Glutamatergic neuron (in vitro differentiated cells): ENCODE results near the gene PICK1. TPM values are rescaled to one million over a fixed set of nuclear protein-coding genes. Genes with fewer than 3 reads are reported as not detected.

ENCODE experiments used
- DNase-seq: peaks from one replicate; pipeline ENCODE4 v3.0.0; 2022
- H3K27ac Mint-ChIP-seq: one replicate; pipeline ENCODE4 v1.8.0; 2020; ENCODE audit warnings: mild to moderate bottlenecking, mixed read lengths, inconsistent platforms; ENCODE audit not compliant: unreplicated experiment
- H3K27me3 Mint-ChIP-seq: one replicate; pipeline ENCODE4 v1.8.0; 2020; ENCODE audit warnings: mild to moderate bottlenecking, moderate library complexity, mixed read lengths, inconsistent platforms; ENCODE audit not compliant: unreplicated experiment
- H3K36me3 Mint-ChIP-seq: one replicate; pipeline ENCODE4 v1.8.0; 2020; ENCODE audit warnings: mild to moderate bottlenecking, mixed read lengths, inconsistent platforms; ENCODE audit not compliant: unreplicated experiment
- H3K4me1 Mint-ChIP-seq: one replicate; pipeline ENCODE4 v1.8.0; 2020; ENCODE audit warnings: mild to moderate bottlenecking, low read depth, mixed read lengths, inconsistent platforms; ENCODE audit not compliant: unreplicated experiment
- H3K4me3 Mint-ChIP-seq: one replicate; pipeline ENCODE4 v1.8.0; 2020; ENCODE audit warnings: mild to moderate bottlenecking, mixed read lengths, inconsistent platforms; ENCODE audit not compliant: unreplicated experiment
- H3K9me3 Mint-ChIP-seq: one replicate; pipeline ENCODE4 v1.8.0; 2020; ENCODE audit warnings: mild to moderate bottlenecking, moderate library complexity, mixed read lengths, inconsistent platforms; ENCODE audit not compliant: unreplicated experiment
- CTCF ChIP-seq: fragments of 200-600 bp; sonication (generic); IDR thresholded peaks from one replicate; pipeline ENCODE4 v1.5.0; 2021; ENCODE audit not compliant: partially characterized antibody, unreplicated experiment
- total RNA-seq: library from RNA; stranded (reverse); fragmentation: NEBNext Ultra II Directional; extraction: Animal tissue kit (Norgen Biotek cat#: 25700); gene quantifications from one replicate; pipeline ENCODE4 v1.2.1, GENCODE V29; 2021; ENCODE audit not compliant: unreplicated experiment

Gene PICK1
- total RNA-seq, 1 donor from 2014 or later: 44.8 TPM

GRCh38 chr22:38051900-38052862, 5.0 kb upstream of the PICK1 start:
- Mint-ChIP-seq H3K4me1 (peaks cover 3% of the 10 kb centered on the region), H3K4me3 (no peak overlapping the region), H3K27me3 (peaks cover 3% of the 10 kb centered on the region), H3K27ac (no peak overlapping the region), H3K9me3 (no peaks in the 10 kb centered on the region), H3K36me3 (no peaks in the 10 kb centered on the region)
- TF ChIP-seq CTCF: peak; percentile 90
- peak; percentile 89 for DNase-seq

- peaks cover 5% of the 10 kb centered on the region for H3K27me3 Mint-ChIP-seq
Observed at GRCh38 chr22:38062791-38063190, 5.6 kb downstream of the PICK1 start.

GRCh38 chr22:38065539-38065938, 8.3 kb downstream of the PICK1 start:
- DNase-seq: no peak
- H3K27ac Mint-ChIP-seq: no peak overlapping the region
- no peaks in the 10 kb centered on the region for H3K36me3 Mint-ChIP-seq
- H3K4me1 Mint-ChIP-seq: peaks cover 24% of the 10 kb centered on the region
- no peak overlapping the region for H3K4me3 Mint-ChIP-seq
- peaks cover 6% of the 10 kb centered on the region for H3K27me3 Mint-ChIP-seq
- no peak for TF ChIP-seq CTCF
- peaks cover 5% of the 10 kb centered on the region for H3K9me3 Mint-ChIP-seq

More at GRCh38 chr22:38062791-38063190, 5.6 kb downstream of the PICK1 start:
- no peak overlapping the region for H3K27ac Mint-ChIP-seq
- no peak for TF ChIP-seq CTCF
- peaks cover 3% of the 10 kb centered on the region for H3K9me3 Mint-ChIP-seq
- no peaks in the 10 kb centered on the region for H3K36me3 Mint-ChIP-seq
- no peak for DNase-seq
- peaks cover 8% of the 10 kb centered on the region for H3K4me1 Mint-ChIP-seq
- peak overlapping the region; percentile 26 for H3K4me3 Mint-ChIP-seq

- DNase-seq: no peak
- Mint-ChIP-seq H3K4me1 (peaks cover 27% of the 10 kb centered on the region), H3K27ac (peak overlapping the region; percentile 90), H3K4me3 (peak overlapping the region; percentile 73), H3K36me3 (no peaks in the 10 kb centered on the region), H3K27me3 (peaks cover 6% of the 10 kb centered on the region), H3K9me3 (peaks cover 8% of the 10 kb centered on the region)
- TF ChIP-seq CTCF: no peak
Observed at GRCh38 chr22:38066381-38067027, 9.3 kb downstream of the PICK1 start.
